GM12878 (cell line): ENCODE measurements around the gene MAMDC2. TPM values are rescaled to one million over a fixed set of nuclear protein-coding genes. Genes with fewer than 3 reads are reported as not detected.

Experiments
- ATAC-seq: fragments of 200-7000 bp; cut with Tn5 transposase; 3 replicates; pipeline ENCODE4 v1.9.1; 2020; ENCODE audit warnings: mild to moderate bottlenecking, moderate library complexity
- BruUV-seq: library from RNA; stranded (reverse); fragments of 400-500 nt; replicated peaks from 2 replicates; lab custom pipeline; 2021; lab: Mats Ljungman, UMichigan
- CTCF ChIA-PET: fragments of 300-600 bp; sonication (Branson Sonifier 250); formaldehyde crosslinking; extraction: SDS; loops from one replicate; lab custom pipeline; 2021; ENCODE audit warnings: inconsistent platforms; lab: Yijun Ruan, JAX
- POLR2A ChIA-PET: fragments of 350-600 bp; formaldehyde crosslinking; extraction: SDS; loops from one replicate; lab custom pipeline; 2021; ENCODE audit warnings: inconsistent platforms; lab: Charles Lee
- RAD21 ChIA-PET: fragments of 300-600 bp; sonication (Branson Sonifier 250); formaldehyde crosslinking; loops from one replicate; lab custom pipeline; 2023; ENCODE audit warnings: antibody characterized with exemption; ENCODE audit not compliant: unreplicated experiment; lab: Charles Lee
- SMC1A ChIA-PET: fragments of 300-600 bp; sonication (Branson Sonifier 250); formaldehyde crosslinking; loops from one replicate; lab custom pipeline; 2023; ENCODE audit not compliant: unreplicated experiment, uncharacterized antibody; lab: Charles Lee
- DNase-seq: peaks from one replicate; pipeline ENCODE4 v3.0.0-alpha.2; 2011; ENCODE audit warnings: low read depth, low spot score
- FAIRE-seq: peaks from 3 replicates; lab custom pipeline; 2011; peaks lifted over from hg19 to GRCh38; lab: Jason Lieb, UNC
- H2AFZ ChIP-seq: 2 replicates; pipeline ENCODE4 v1.6.0; 2011; ENCODE audit warnings: low read depth, low read length, control low read depth; ENCODE audit not compliant: control insufficient read depth
- H3K27ac ChIP-seq: 2 replicates; pipeline ENCODE4 v1.5.1; 2011; ENCODE audit warnings: control low read depth; ENCODE audit not compliant: control insufficient read depth, insufficient read depth
- H3K27me3 ChIP-seq, 2 experiments: replicated peaks in 1 of 2; 2 replicates each; pipeline versions ENCODE4 v1.6.0 to v1.6.1; 2011; ENCODE audit warnings: low read length in 1 of 2; ENCODE audit not compliant: control insufficient read depth in 2 of 2, insufficient read depth in 2 of 2
- H3K36me3 ChIP-seq, 2 experiments: 2 replicates each; pipeline ENCODE4 v1.5.1; 2011; ENCODE audit warnings: low read length in 1 of 2; ENCODE audit not compliant: control insufficient read depth in 2 of 2, insufficient read depth in 2 of 2
- H3K4me1 ChIP-seq: 2 replicates; pipeline ENCODE4 v1.6.1; 2011; ENCODE audit warnings: mild to moderate bottlenecking, low read length, moderate library complexity, mixed read lengths; ENCODE audit not compliant: control insufficient read depth, insufficient read depth
- H3K4me2 ChIP-seq: 2 replicates; pipeline ENCODE4 v1.6.0; 2011; ENCODE audit warnings: control low read depth; ENCODE audit not compliant: control insufficient read depth, insufficient read depth
- H3K4me3 ChIP-seq: fragments of 200-600 bp; sonication (generic); 2 replicates; pipeline ENCODE4 v1.5.1; 2016
- H3K79me2 ChIP-seq: 2 replicates; pipeline ENCODE4 v1.6.0; 2011; ENCODE audit warnings: low read length; ENCODE audit not compliant: control insufficient read depth, insufficient read depth
- H3K9ac ChIP-seq: 2 replicates; pipeline ENCODE4 v1.8.0; 2011; ENCODE audit warnings: low read length, control low read depth, mixed read lengths; ENCODE audit not compliant: control insufficient read depth, insufficient read depth
- H3K9me3 ChIP-seq: replicated peaks from 3 replicates; pipeline ENCODE4 v1.5.1; 2011; ENCODE audit warnings: mild to moderate bottlenecking, low read length; ENCODE audit not compliant: control insufficient read depth, insufficient read depth
- H4K20me1 ChIP-seq: 2 replicates; pipeline ENCODE4 v1.6.0; 2011; ENCODE audit not compliant: control insufficient read depth, insufficient read depth
- BACH1 ChIP-seq: fragments of 450-650 bp; IDR thresholded peaks from 2 replicates; pipeline ENCODE4 v1.6.1; 2017; ENCODE audit warnings: mild to moderate bottlenecking, borderline replicate concordance
- CREM ChIP-seq: IDR thresholded peaks from 2 replicates; pipeline ENCODE4 v1.6.1; 2014; ENCODE audit warnings: antibody characterized with exemption, low read depth
- EGR1 ChIP-seq, 2 experiments: IDR thresholded peaks; 1 replicate in 1 of 2; 2 replicates in 1 of 2; pipeline ENCODE4 v1.6.1; 2011 to 2012; ENCODE audit warnings: low read depth in 2 of 2, low read length in 2 of 2, borderline replicate concordance in 1 of 2, mild to moderate bottlenecking in 1 of 2, moderate library complexity in 1 of 2
- ESRRA ChIP-seq: IDR thresholded peaks from 2 replicates; pipeline ENCODE4 v1.6.1; 2012; ENCODE audit warnings: mild to moderate bottlenecking, low read length, improper control_type of control experiment
- GABPA ChIP-seq: IDR thresholded peaks from 2 replicates; pipeline ENCODE4 v1.6.1; 2014; ENCODE audit warnings: antibody characterized with exemption, low read depth, mild to moderate bottlenecking, inconsistent platforms
- NFYB ChIP-seq: IDR thresholded peaks from 2 replicates; pipeline ENCODE4 v1.6.1; 2011; ENCODE audit warnings: low read depth, mild to moderate bottlenecking, low read length, improper control_type of control experiment, moderate library complexity; ENCODE audit not compliant: insufficient read depth
- PML ChIP-seq: IDR thresholded peaks from 2 replicates; pipeline ENCODE4 v1.6.1; 2012; ENCODE audit warnings: low read length, inconsistent platforms
- RBBP5 ChIP-seq: fragments of 200-600 bp; sonication (generic); conservative IDR thresholded peaks from 2 replicates; pipeline ENCODE4 v1.6.1; 2016
- SMARCA5 ChIP-seq: fragments of 450-650 bp; IDR thresholded peaks from 2 replicates; pipeline ENCODE4 v1.6.1; 2017; ENCODE audit warnings: mild to moderate bottlenecking
- WGBS: methylation state at CpG from one replicate; pipeline ENCODE4 v1.1.6; 2016; ENCODE audit warnings: low lambda C conversion rate; ENCODE audit not compliant: insufficient replicate concordance, insufficient coverage; ENCODE audit errors: missing lambda C conversion rate; 5-methylcytosine and 5-hydroxymethylcytosine counted together
- in situ Hi-C: fragments of 300-500 bp; cut with MboI; formaldehyde crosslinking; loops from 9 replicates; pipeline ENCODE4 v1.14.3; 2018; ENCODE audit warnings: mixed read lengths
- intact Hi-C: fragments of 100-400 bp; cut with micrococcal nuclease; formaldehyde crosslinking; loops from one replicate; pipeline ENCODE4 v1.14.2; 2022; ENCODE audit not compliant: unreplicated experiment
- polyA plus RNA-seq, 11 experiments: library from polyadenylated mRNA; depleted of rRNA in 4 of 11; unstranded in 6 of 11; stranded (reverse) in 5 of 11; fragments of >200 nt; fragmentation: Nextera tagmentation in 4 of 11; fragmentation: Illumina TruSeq in 1 of 11; extraction: Ambion mirVana in 4 of 11; extraction: Trizol in 1 of 11; gene quantifications; 1 replicate in 1 of 11; 2 replicates in 10 of 11; pipeline versions ENCODE4 v1.2.1 to v1.2.3, GENCODE V29; 2011 to 2016; ENCODE audit warnings: inconsistent platforms in 2 of 11, missing spikeins in 2 of 11, low read depth in 1 of 11
- total RNA-seq, 4 experiments: library from RNA; depleted of rRNA in 3 of 4; stranded (reverse); fragments of >200 nt in 3 of 4; fragmentation: Illumina TruSeq in 1 of 4; extraction: Trizol in 1 of 4; gene quantifications; 2 replicates each; pipeline versions ENCODE4 v1.2.1 to v1.2.3, GENCODE V29; 2013 to 2021
- TF ChIP-seq, protein P1 (sequence below): fragments of 450-650 bp; IDR thresholded peaks from 2 replicates; pipeline ENCODE4 v1.6.1; 2017; ENCODE audit warnings: mild to moderate bottlenecking, moderate library complexity

MAMDC2 gene
- total and polyA plus RNA-seq, 10 of the 15 experiments (the other 5 are each of a cell fraction or from before 2014, with no cell fraction given), result 0.01 to 0.09 TPM; not detected in 8

DNA sequence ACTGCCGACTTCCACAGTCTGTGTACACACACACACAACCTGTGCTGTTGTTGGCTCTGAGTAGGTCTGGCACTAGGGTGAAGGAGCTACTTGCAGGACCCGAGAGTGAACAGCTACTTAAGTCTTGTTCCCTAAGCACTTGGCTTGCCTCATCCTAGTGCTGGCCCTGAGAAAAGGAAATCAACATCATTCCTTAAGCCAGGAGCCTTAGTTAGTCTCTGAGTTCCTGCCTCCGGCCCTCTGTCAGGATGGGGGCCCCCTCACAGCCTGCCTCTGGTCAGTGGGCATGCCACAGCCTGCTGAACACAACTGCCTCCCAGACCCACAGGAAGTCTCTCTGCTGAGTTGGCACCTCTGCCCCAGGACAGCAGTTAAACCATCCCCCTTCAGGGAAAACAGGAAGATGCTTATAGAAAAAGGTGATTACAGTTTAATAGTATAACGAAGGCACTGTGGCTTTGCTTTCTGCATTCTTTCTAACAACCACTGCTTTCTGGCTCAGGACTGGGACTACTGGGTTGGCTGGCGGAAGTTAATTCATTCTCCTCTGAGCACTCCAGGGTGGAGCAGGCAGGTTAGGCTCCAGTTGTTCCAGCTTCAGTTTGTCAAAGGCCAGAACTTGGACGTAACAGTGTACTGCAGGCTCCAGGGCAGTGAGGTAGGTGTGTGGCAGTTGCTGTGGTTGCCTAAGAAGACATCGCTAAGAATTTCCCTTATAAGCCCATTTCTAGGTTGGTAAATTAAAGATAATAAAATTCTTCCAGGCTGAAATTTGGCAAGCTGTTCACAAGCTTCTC, 2.8 kb downstream of the MAMDC2 start:
- RAD21 ChIA-PET, result interaction anchor here (0.6 kb wide), 1 partner anchor 64 kb away, joined by 3 read pairs; no protein-coding TSS in a partner anchor
- no peak for ATAC-seq
- SMC1A ChIA-PET, result interaction anchor here (1.2 kb wide), 1 partner anchor 11 kb away, joined by 3 read pairs; no protein-coding TSS in a partner anchor
- Histone ChIP-seq H3K4me1 (no peaks in the 10 kb centered on the region), H4K20me1 (no peaks in the 10 kb centered on the region), H2AFZ (no peak overlapping the region), H3K4me3 (no peak overlapping the region), H3K27ac (no peak overlapping the region), H3K36me3 (no peaks in the 10 kb centered on the region), H3K9ac (no peak overlapping the region), H3K27me3 (peaks cover 5 to 9% of the 10 kb centered on the region in 2 experiments; a peak in 3 of 4 replicates), H3K4me2 (no peak overlapping the region), H3K9me3 (no peaks in the 10 kb centered on the region), H3K79me2 (no peaks in the 10 kb centered on the region)
- BruUV-seq, result no TSS peak
- intact Hi-C loops, result no loop called here
- no peak for DNase-seq
- CTCF ChIA-PET, result interaction anchor here (0.6 kb wide), 1 partner anchor 172 kb away, joined by 3 read pairs; no protein-coding TSS in a partner anchor
- in situ Hi-C loops, result no loop called here
- no peak for FAIRE-seq
- POLR2A ChIA-PET, result no interaction called here
- TF ChIP-seq PML (no peak), GABPA (no peak), RBBP5 (no peak), EGR1 (IDR thresholded peaks at IDR 0.05; ENCODE audit: borderline replicate concordance in 1 of 2, low read depth in 2 of 2, low read length in 2 of 2) (no peak), ESRRA (no peak), BACH1 (no peak), CREM (no peak), SMARCA5 (no peak), NFYB (no peak)
- TF ChIP-seq, protein P1, sequence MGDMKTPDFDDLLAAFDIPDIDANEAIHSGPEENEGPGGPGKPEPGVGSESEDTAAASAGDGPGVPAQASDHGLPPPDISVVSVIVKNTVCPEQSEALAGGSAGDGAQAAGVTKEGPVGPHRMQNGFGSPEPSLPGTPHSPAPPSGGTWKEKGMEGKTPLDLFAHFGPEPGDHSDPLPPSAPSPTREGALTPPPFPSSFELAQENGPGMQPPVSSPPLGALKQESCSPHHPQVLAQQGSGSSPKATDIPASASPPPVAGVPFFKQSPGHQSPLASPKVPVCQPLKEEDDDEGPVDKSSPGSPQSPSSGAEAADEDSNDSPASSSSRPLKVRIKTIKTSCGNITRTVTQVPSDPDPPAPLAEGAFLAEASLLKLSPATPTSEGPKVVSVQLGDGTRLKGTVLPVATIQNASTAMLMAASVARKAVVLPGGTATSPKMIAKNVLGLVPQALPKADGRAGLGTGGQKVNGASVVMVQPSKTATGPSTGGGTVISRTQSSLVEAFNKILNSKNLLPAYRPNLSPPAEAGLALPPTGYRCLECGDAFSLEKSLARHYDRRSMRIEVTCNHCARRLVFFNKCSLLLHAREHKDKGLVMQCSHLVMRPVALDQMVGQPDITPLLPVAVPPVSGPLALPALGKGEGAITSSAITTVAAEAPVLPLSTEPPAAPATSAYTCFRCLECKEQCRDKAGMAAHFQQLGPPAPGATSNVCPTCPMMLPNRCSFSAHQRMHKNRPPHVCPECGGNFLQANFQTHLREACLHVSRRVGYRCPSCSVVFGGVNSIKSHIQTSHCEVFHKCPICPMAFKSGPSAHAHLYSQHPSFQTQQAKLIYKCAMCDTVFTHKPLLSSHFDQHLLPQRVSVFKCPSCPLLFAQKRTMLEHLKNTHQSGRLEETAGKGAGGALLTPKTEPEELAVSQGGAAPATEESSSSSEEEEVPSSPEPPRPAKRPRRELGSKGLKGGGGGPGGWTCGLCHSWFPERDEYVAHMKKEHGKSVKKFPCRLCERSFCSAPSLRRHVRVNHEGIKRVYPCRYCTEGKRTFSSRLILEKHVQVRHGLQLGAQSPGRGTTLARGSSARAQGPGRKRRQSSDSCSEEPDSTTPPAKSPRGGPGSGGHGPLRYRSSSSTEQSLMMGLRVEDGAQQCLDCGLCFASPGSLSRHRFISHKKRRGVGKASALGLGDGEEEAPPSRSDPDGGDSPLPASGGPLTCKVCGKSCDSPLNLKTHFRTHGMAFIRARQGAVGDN, result no peak
- WGBS, result 25% methylated on average over 7 of the region's 7 CpGs
